ENCODE results near the gene FCGR1A. TPM values are rescaled to one million over a fixed set of nuclear protein-coding genes. Genes with fewer than 3 reads are reported as not detected.
"Not testable (repeated sequence)": the region's sequence is repeated elsewhere in the genome, so short reads cannot be mapped to it uniquely, and the experiment has no call there.

The FCGR1A gene
- 1 to 10 TPM; 1.0 to 3.1 (median 2.2) TPM for polyA plus RNA-seq (ENCODE audit: insufficient read length in 4 of 4)

DNA sequence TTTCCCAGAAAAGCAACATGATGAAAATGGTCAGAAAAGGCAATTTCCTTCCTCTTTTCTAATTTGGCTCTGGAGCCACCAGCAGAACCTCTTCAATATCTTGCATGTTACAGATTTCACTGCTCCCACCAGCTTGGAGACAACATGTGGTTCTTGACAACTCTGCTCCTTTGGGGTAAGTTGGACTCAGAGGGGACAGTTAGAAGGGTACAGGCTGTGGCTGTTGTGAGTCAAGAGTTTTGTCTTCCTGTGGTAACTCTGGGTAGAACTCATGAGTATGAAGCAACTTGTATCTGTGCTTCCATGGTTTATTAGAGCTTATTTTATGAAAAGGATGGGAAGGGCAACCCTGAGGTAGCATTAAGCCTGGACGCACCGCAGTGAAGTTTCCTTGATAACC, at the start of gene FCGR1A:
Gene FCGR1A, plus strand, starts transcription at position 95 of the 400 bp plus-strand sequence. Its CDS starts 50 bp downstream, at position 145.
- not testable (repeated sequence) for DNase-seq (ENCODE audit: low read depth in 4 of 4, low spot score in 3 of 4)

DNA sequence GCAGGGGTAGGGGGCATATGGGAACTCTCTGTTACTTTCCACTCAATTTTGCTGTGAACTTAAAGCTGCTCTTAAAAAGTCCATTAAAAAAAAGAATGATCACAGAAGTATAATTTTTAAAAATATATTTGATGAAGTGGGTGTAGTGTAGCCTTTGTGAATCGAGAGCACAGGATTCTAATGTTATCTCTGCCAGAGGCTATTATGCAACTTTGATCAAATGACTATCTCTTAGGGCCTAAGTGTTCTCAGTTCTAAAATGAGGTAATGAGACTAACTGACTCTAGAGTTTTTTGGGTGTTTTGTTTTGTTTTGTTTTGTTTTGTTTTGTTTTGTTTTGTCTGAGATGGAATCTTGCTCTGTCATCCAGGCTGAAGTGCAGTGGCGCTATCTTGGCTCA, 49.7 kb upstream of the FCGR1A start:
- DNase-seq (ENCODE audit: low read depth in 4 of 4, low spot score in 3 of 4), result not testable (repeated sequence)

DNA sequence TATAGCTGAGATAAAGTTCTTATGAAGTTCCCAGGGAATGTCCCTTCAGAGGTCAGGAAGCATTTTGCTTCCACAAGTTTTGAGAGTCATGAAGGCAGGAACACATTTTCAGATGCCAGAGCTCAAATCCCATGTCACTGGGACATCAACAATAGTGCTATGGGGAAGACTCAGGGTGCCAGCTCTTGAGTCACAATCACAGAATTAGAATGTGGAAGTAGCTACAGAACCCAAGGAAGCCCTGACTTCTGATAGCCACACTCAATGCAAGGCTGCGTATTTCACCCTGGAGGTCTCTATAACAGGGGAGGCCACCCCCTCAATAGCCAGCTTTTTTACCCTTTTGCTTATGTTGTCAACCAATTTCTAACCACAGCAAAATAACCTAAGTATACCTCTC, 47.8 kb upstream of the FCGR1A start:
- DNase-seq (ENCODE audit: low read depth in 4 of 4, low spot score in 3 of 4), result not testable (repeated sequence)

DNA sequence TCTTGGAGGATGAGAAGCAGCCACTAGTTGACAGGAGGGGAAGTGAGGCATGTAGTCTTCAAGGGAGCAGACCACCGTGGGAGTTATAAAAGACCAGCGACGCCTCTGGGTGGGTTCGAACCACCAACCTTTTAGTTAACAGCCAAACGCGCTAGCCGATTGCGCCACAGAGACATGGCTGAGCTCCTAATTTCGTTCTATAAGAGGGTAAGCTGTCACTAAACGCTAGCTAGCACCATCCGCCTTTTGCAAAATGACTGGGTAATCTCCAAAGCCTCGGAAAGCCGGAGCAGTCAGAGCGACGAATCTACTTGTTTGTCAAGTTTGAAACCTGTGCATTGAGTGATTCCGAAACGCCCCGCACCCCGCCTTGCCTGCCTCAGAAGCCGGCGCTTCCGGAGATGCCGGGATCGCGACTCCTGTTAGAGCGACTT, 42.3 kb upstream of the FCGR1A start:
- not testable (repeated sequence) for DNase-seq (ENCODE audit: low read depth in 4 of 4, low spot score in 3 of 4)

DNA sequence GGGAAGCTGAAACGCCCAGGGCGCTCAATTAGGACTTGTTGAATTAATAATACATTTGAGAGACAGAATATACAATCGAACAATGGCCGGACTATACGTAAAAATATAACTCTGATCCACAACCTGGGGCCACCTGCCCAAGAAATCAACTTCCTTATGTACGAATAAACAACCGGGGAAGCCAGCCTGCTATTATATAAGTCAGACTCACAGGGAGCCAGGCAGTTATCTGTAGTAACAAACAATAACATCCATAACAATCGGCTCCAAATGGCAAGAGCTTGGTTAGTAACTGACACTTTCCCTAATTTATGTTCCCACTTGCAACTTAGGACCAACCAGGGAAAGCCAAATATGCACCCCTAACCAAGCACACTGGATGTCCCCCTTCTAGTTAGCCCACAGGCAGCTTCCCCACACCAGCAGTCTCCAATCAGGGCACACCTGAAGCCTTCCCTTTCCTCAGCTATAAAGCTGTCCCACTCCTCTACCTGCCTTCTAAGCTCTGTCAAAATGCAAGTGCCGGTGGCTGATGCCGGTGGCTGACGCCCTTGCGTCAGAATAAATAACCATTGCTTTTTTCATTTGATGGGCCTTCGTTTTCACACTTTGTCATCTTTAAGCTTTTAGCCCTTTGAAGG, 41.8 kb upstream of the FCGR1A start:
- not testable (repeated sequence) for DNase-seq (ENCODE audit: low read depth in 4 of 4, low spot score in 3 of 4)

DNA sequence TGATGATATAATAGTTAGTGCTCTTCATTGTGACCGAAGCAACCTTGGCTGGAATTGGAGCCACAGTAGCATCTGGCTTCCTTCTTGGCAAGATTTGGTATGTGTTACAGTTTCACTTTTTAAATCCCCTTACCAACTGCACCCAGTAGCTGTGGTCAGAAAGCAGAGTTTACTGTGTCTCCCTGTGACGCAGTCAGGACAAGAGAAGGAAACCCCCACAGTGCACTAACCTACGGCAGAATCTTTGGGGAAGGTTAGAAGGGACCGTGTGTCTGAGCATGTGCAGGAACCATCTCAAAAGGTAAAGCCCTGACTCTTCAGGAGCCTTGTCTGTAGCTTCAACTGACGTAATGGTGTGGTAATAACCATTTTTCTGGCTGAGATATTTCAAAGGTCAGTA, 40.6 kb upstream of the FCGR1A start:
- DNase-seq (ENCODE audit: low read depth in 4 of 4, low spot score in 3 of 4), result not testable (repeated sequence)

DNA sequence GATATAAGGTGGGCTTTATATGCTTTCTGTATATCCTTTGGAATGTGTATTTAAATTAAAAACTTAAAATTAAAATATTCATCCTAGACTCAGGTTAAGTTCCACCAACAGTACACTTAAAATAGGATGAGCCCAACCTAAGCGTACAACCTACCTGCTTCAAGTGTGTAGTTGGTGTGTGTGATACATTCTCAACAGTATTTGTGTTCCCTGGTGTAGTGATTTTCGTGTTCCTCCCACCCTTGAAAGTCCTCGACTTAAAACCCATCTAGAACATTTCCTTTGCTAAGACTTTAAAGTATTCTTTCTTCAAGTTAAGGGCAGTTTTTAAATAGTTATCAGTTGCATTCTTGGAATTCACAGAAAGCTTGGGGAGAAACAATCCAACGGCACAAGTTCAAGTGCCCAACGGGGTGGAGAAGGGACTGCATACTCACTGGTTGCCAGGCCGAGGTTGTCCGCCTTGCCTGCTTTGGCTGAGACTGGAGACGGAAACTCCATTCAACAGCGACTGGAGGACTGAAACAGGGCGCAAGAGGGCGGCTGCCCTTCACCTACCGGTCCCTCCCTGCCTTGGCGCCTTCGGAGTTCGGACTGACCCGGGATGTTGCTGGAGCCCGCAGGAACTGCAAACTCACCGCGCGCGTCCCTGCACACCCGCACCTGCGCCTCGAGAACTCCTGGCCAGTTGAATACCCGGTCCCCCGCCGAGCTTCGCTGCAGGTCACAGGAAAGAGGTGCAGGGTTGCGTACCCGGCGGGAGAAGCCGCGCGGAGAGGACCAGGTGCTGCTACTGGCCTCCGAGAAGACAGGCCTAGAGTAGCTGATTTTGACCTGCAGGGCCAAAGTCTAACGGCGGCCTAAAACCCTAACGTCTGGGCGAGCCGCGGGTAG, 35.8 kb upstream of the FCGR1A start:
- peak in 1 of 4 donors; percentile 3 for DNase-seq (ENCODE audit: low read depth in 4 of 4, low spot score in 3 of 4)

DNA sequence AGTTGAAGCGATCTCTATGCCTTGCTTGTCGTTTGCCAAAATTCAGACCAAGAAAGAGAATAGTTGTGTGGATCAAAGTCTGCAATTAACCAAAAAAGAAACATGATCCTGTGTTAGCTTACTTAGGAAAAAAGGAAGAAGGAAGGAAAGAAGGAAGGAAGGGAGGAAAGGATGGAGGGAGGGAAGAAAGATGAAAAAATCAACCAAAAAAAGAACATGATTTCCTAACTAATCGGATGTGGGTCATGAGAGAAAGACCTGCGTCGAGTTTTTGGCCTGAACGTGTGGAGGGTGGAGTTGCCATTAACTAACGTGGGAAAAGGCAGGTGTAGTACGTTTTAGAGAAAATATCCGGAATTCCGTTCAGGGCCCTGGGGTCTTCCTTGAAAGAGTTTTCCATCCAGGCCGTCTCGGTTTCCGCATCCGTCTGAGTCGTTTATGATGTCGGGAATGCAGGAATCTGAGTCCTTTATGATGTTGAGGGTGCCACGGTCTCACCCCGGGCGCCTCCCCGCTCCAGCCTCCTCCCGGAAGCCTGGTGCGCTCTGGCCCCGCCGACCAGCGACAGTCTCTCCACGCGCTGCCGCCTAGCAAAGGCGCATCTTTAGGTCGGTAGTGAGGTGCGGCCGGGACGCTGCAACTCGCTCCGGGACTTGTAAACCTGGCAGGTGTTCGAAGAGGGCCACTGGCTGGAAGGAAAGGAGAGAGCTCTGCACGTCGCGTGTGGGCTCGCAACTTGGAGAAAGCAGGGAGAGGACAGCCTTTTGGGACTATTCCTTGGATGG, 34.9 kb upstream of the FCGR1A start:
- not testable (repeated sequence) for DNase-seq (ENCODE audit: low read depth in 4 of 4, low spot score in 3 of 4)

DNA sequence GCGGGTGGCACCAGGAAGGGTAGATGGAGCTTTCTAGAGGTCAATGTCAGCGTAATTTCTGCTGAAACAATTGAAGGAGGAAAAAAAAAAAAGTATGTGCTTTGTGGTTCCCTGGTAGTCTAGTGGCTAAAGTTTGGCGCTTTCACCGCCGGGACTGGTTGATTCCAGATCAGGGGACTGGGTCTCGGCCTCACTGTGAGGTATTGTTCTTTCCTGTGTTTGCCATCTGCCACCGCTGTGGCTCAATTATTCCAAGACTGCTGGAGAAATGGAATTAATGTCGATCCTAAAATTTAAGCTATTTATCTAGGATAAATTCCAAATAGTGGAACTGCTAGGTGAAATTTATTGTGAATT, 34.4 kb upstream of the FCGR1A start:
- DNase-seq (ENCODE audit: low read depth in 4 of 4, low spot score in 3 of 4), result peak in 1 of 4 donors; percentile 0

DNA sequence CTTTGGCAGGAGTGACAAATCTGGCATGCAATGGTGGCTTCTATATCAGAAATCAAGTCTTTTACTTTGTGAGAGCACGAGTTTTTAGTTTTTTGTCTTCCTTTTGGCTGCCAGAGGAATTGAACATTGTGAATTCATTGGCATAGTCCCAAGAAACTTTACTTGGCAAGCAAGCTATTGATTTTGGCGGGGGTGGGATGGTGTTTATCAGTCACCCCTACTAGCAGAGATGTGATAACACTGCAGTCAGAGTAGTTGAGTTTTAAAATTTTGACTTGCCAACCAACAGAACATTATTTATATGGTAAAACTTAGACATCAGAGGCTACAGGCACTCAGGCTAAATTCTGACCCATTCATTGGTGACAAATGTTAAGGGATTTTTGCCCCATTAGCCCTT, 31.9 kb upstream of the FCGR1A start:
- not testable (repeated sequence) for DNase-seq (ENCODE audit: low read depth in 4 of 4, low spot score in 3 of 4)

DNA sequence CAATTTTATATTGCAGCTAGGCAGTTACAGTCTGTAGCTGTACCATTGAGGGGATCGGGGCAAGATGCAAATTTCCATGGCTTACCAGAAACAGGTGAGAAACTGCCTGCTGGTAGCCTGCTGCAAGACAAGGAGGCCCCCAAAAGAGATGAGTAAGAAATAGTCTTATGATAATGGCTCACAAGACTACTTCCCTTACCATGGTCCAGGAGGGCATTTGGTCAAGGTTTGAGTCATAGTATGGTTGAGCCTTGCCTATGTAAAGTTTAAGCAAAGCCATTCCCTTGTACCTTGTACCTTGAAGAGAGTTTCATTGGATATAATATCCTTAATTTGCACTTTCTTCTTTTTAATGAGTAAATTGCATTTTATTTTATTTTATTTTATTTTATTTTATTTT, 30.3 kb upstream of the FCGR1A start:
- DNase-seq (ENCODE audit: low read depth in 4 of 4, low spot score in 3 of 4), result not testable (repeated sequence)

DNA sequence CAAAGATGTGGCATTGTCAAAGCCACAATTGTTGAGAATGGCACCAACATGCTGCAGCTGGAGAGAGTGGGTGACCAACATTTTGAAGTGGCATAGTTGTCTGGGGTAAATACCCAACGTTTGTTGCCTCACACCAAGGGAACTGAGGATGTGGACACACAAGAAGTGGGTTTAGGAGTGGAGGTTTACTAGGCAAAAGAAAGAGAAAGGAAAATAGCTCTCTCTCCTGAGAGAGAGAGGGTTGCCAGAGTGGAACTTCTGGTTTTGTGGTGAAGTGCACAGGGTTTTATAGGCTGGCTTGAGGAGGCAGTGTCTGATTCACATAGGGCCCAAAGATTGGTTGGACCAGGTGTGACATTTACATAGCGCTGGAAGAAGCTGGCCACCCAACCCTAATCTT, 29.0 kb upstream of the FCGR1A start:
- not testable (repeated sequence) for DNase-seq (ENCODE audit: low read depth in 4 of 4, low spot score in 3 of 4)

DNA sequence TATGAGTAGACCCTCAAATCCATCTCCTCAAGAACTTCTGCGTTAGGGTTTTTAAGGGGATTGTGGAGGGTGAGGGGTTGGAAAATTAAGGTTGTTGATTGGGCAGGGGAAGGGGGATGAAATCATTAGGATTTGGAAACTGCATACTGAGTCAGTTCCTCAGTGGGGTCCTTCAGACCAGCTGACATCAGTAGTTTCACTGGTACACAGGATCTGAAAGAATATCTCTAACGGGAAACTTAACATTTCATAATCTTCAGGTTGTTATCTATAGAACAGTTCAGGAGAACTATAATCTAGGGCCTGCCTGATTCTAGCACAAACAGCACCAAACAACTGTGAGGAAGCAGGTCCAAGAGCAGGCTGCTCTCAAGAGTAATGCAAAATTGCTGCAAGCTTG, 27.2 kb upstream of the FCGR1A start:
- DNase-seq (ENCODE audit: low read depth in 4 of 4, low spot score in 3 of 4), result not testable (repeated sequence)

DNA sequence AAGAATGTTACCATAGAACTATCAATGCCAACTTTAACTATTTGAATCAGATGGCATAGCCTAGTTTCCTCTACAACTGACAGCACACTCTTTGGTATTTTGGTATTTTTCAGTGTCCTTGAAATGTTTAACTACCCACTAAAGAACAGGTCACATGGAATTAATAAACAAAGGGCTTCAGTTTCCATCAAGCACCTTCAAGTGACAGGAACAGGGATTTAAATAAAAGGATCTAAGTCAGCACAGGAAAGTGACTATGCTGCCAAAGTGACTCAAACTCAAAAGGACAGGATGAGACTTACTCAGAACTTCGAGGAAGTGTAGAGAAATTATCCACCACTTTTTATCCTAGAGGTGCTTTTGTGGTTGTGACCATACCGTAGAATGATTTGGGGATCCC, 20.2 kb upstream of the FCGR1A start:
- DNase-seq (ENCODE audit: low read depth in 4 of 4, low spot score in 3 of 4), result not testable (repeated sequence)

DNA sequence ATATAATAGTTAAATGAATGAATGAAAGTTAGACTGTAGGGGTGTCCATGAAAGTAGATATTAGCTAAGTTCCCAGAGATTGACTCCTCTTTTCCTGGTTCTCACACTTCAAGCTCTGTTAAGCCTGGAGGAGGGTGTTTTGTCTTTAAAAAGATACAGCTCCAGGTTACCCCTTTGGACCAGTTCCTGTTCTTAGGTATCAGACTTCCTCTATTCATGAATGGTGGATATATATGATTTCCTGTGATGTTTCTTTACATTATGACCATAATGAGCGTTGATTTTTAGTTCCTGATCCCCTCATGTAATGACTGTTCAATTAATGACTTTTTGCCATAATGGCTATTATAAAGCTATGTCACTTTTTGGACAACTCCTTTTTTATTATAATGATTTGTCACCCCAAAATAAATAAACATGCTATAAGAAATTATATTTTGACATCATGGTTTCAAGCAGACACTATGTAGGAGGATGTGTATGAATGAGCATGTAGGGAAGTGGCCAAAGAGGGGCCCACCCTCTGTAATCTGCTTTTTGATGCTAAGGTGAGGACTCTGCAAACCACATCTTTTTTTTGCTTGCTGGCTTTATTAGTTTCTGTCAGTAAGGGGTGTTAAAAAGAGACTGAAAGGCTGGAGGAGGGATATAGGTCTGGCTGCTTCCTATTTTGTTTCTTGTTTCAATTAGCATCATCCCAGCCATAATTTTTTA, 18.2 kb upstream of the FCGR1A start:
- DNase-seq (ENCODE audit: low read depth in 4 of 4, low spot score in 3 of 4), result not testable (repeated sequence)

DNA sequence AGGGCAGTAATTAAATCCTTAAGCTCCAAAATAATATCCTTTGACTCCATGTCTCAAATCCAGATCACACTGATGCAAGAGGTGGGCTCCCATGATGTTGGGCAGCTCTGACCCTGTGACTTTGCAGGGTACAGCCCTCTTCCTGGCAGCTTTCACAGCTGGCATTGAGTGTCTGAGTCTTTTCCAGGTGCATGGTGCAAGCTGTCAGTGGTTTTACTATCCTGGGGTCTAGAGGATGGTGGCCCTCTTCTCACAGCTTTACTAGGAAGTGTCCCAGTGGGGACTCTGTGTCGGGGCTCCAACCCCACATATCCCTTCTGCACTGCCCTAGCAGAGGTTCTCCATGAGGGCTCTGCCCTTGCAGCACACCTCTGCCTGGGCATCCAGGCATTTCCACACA, 16.3 kb upstream of the FCGR1A start:
- DNase-seq (ENCODE audit: low read depth in 4 of 4, low spot score in 3 of 4), result not testable (repeated sequence)

DNA sequence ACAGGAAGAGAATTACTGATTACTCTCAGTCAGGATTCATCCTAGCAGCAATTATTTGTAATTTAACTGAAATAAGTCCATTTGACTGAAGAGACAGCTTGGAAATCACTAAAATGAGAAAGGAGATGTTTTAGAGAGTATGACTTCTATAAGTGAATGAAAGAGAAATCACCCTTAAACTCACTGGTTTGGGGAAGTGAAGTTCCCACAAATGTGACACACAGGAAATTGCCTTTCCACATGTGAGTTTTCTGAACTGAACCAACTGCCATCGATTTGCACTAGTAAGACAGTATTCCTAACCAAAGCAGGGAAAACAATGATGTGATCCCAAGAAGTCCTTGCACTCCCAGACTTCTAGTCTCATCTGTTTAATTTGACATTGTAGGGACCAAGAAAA, 13.3 kb upstream of the FCGR1A start:
- not testable (repeated sequence) for DNase-seq (ENCODE audit: low read depth in 4 of 4, low spot score in 3 of 4)

DNA sequence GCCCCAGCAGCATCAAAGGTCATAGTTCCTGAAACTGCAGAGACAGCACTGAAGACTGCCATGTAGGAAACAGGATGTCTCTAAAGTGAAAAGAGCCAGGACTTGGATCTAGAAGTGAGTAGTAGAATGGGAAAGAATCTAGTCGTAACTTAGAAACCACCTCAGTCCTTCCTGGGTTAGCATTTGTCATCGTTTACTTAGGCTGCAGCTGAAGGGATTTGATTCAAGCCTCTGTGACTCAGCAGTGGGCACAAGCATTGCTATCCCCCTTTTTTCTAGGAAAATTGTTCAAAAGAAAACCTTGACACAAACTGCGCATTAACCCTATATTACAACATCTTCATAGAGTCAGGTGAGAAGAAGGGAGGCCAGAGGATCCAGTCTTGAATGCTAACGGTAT, 11.8 kb upstream of the FCGR1A start:
- DNase-seq (ENCODE audit: low read depth in 4 of 4, low spot score in 3 of 4), result not testable (repeated sequence)

DNA sequence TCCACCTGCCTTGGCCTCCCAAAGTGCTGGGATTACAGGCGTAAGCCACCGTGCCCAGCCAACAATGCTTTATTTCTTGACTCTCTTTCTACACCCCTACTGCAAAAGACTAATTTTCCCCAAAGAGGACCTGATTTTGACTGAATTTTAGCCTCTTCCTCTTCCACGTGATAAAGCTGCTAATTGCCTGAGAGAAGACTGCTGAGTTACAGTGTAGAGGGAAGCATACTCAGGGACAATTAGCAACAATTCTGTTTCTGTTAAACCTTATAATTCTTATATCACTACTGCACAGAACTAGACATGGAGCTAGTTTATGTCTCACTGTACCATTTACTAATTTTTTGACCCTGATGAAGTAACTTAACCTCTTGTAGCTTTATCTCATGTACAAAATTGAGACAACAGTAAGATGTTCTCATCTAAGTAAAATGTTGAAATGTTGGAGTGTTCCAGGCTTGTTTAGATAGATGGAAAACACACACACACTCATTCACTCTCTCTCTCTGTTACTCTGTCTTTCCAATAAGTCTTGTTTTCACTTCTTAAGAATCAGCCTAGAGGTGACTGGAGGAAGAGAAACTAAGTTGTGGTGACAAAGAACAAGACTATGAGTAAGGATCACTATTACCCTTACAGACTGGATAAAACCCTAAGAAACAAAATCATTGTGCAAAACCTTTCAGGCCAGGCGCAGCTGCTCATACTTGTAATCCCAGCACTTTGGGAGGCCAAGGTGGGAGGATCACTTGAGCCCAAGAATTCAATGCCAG, 10.7 kb upstream of the FCGR1A start:
- not testable (repeated sequence) for DNase-seq (ENCODE audit: low read depth in 4 of 4, low spot score in 3 of 4)

Measured in right renal pelvis (tissue), 4 donors.